ENCODE measurements around the gene CENPX. TPM values are rescaled to one million over a fixed set of nuclear protein-coding genes. Genes with fewer than 3 reads are reported as not detected.

Gene CENPX
- total RNA-seq, 1 experiment from 2014 or later = 344 TPM

- intact Hi-C loops (cut with micrococcal nuclease) = no loop called here
- Histone ChIP-seq H3K27me3 (ENCODE audit: low read length) (no peaks in the 10 kb centered on the region), H3K36me3 (ENCODE audit: low read depth, low read length) (peaks cover 10% of the 10 kb centered on the region), H3K27ac (ENCODE audit: low read length) (no peak within 1 kb of the TSS), H3K9me3 (ENCODE audit: low read length) (no peaks in the 10 kb centered on the region), H3F3A (ENCODE audit: low read length, unreplicated experiment) (no peaks in the 10 kb centered on the region), H3K4me1 (ENCODE audit: insufficient read depth, low read length) (peaks cover 8% of the 10 kb centered on the region; the same call in 1 of the 2 replicates), H3K4me3 (ENCODE audit: low read length) (peak within 1 kb of the TSS; percentile 100), H3K4me2 (ENCODE audit: low read length) (peak within 1 kb of the TSS; percentile 99), H3K9me2 (replicated peaks; ENCODE audit: low read length) (no peaks in the 10 kb centered on the region), H3K9ac (ENCODE audit: low read length) (peak within 1 kb of the TSS; percentile 92), H3K79me2 (ENCODE audit: low read length) (peaks cover 28% of the 10 kb centered on the region), H4K20me1 (ENCODE audit: low read length) (no peaks in the 10 kb centered on the region), H2AFZ (ENCODE audit: low read length) (peak within 1 kb of the TSS; percentile 48; the same call in 1 of the 2 replicates)
- ChIA-PET POLR2A (ENCODE audit: unreplicated experiment) (interaction anchor here (0.7 to 1.0 kb wide), 2 partner anchors 13 to 14 kb away, joined by 3 to 5 read pairs; partner anchors contain the start of gene DCXR), CTCF (interaction anchor here (0.7 kb wide), 1 partner anchor 92 kb away, joined by 3 read pairs; no protein-coding TSS in a partner anchor)
- ATAC-seq = peak; percentile 81
- BruUV-seq (replicated peaks) = no TSS peak
- TF ChIP-seq, protein P1, sequence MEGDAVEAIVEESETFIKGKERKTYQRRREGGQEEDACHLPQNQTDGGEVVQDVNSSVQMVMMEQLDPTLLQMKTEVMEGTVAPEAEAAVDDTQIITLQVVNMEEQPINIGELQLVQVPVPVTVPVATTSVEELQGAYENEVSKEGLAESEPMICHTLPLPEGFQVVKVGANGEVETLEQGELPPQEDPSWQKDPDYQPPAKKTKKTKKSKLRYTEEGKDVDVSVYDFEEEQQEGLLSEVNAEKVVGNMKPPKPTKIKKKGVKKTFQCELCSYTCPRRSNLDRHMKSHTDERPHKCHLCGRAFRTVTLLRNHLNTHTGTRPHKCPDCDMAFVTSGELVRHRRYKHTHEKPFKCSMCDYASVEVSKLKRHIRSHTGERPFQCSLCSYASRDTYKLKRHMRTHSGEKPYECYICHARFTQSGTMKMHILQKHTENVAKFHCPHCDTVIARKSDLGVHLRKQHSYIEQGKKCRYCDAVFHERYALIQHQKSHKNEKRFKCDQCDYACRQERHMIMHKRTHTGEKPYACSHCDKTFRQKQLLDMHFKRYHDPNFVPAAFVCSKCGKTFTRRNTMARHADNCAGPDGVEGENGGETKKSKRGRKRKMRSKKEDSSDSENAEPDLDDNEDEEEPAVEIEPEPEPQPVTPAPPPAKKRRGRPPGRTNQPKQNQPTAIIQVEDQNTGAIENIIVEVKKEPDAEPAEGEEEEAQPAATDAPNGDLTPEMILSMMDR (conservative IDR thresholded peaks at IDR 0.05; ENCODE audit: low read depth, low read length) = no peak
- TF ChIP-seq EZH2 (IDR thresholded peaks at IDR 0.05; ENCODE audit: low read length, unreplicated experiment) (no peak), EZH2phosphoT487 (IDR thresholded peaks at IDR 0.05; ENCODE audit: borderline replicate concordance, low read length) (no peak)
- peak; percentile 68 for DNase-seq
Measured at GRCh38 chr17:82051776-82052637, 29.3 kb upstream of the CENPX start, which contains the start of the genes GPS1 and RFNG. Gene GPS1, plus strand, starts transcription at chr17:82051898. Its CDS starts 34 bp downstream, at chr17:82051932. Gene RFNG, minus strand, starts transcription at chr17:82051811. Its CDS starts 45 bp downstream, at chr17:82051766.

- intact Hi-C loops (cut with micrococcal nuclease) = no loop called here
- DNase-seq (no peak), ATAC-seq (peak; percentile 6; the same call in 1 of the 2 replicates)
- Histone ChIP-seq H3F3A (ENCODE audit: low read length, unreplicated experiment) (no peaks in the 10 kb centered on the region), H4K20me1 (ENCODE audit: low read length) (no peaks in the 10 kb centered on the region), H2AFZ (ENCODE audit: low read length) (0 out of 2 replicates have a peak overlapping the region, but pooled peaks have one; percentile 48), H3K4me1 (ENCODE audit: insufficient read depth, low read length) (peaks cover 8% of the 10 kb centered on the region; the same call in 1 of the 2 replicates), H3K4me3 (ENCODE audit: low read length) (peak overlapping the region; percentile 81), H3K79me2 (ENCODE audit: low read length) (peaks cover 28% of the 10 kb centered on the region), H3K9ac (ENCODE audit: low read length) (peak overlapping the region; percentile 68), H3K36me3 (ENCODE audit: low read depth, low read length) (peaks cover 2% of the 10 kb centered on the region), H3K9me3 (ENCODE audit: low read length) (no peaks in the 10 kb centered on the region), H3K4me2 (ENCODE audit: low read length) (peak overlapping the region; percentile 97), H3K9me2 (replicated peaks; ENCODE audit: low read length) (no peaks in the 10 kb centered on the region), H3K27me3 (ENCODE audit: low read length) (no peaks in the 10 kb centered on the region), H3K27ac (ENCODE audit: low read length) (no peak overlapping the region)
- ChIA-PET POLR2A (ENCODE audit: unreplicated experiment) (interaction anchor here (0.6 kb wide), 1 partner anchor 22 kb away, joined by 5 read pairs; no protein-coding TSS in a partner anchor), CTCF (interaction anchor here (0.6 kb wide), 1 partner anchor 14 kb away, joined by 3 read pairs; no protein-coding TSS in a partner anchor)
- TF ChIP-seq, protein P1 (conservative IDR thresholded peaks at IDR 0.05; ENCODE audit: low read depth, low read length) = no peak
- TF ChIP-seq EZH2phosphoT487 (IDR thresholded peaks at IDR 0.05; ENCODE audit: borderline replicate concordance, low read length) = no peak
- TF ChIP-seq EZH2 (IDR thresholded peaks at IDR 0.05; ENCODE audit: low read length, unreplicated experiment) = no peak
- no TSS peak for BruUV-seq (replicated peaks)
Measured at GRCh38 chr17:82050761-82051641, 28.3 kb upstream of the CENPX start.
